ENCODE data around the gene PRSS53.

- TF ChIP-seq, protein P1, sequence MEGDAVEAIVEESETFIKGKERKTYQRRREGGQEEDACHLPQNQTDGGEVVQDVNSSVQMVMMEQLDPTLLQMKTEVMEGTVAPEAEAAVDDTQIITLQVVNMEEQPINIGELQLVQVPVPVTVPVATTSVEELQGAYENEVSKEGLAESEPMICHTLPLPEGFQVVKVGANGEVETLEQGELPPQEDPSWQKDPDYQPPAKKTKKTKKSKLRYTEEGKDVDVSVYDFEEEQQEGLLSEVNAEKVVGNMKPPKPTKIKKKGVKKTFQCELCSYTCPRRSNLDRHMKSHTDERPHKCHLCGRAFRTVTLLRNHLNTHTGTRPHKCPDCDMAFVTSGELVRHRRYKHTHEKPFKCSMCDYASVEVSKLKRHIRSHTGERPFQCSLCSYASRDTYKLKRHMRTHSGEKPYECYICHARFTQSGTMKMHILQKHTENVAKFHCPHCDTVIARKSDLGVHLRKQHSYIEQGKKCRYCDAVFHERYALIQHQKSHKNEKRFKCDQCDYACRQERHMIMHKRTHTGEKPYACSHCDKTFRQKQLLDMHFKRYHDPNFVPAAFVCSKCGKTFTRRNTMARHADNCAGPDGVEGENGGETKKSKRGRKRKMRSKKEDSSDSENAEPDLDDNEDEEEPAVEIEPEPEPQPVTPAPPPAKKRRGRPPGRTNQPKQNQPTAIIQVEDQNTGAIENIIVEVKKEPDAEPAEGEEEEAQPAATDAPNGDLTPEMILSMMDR (IDR thresholded peaks at IDR 0.05) = no peak
- no peak for TF ChIP-seq POLR2A (IDR thresholded peaks at IDR 0.05)
Measured at GRCh38 chr16:31109622-31110021, 20.9 kb upstream of the PRSS53 start.

Data from lower leg skin (tissue), 3 donors.